Skeletal muscle cell (primary cell): Measurements from ENCODE around the gene PARVB.

Experiments
- DNase-seq: peaks from one replicate; pipeline ENCODE4 v3.0.0-alpha.2; 2010; ENCODE audit warnings: low read depth
- H3K4me3 ChIP-seq: 2 replicates; pipeline ENCODE4 v1.5.1; 2011; ENCODE audit warnings: low read depth, mild to moderate bottlenecking, control low read depth, low read length, moderate library complexity

PARVB gene

GRCh38 chr22:44215287-44215686 is 191.2 kb downstream of the PARVB start:
- H3K4me3 ChIP-seq: no peak overlapping the region
- DNase-seq: no peak

GRCh38 chr22:44217346-44217745 is 193.2 kb downstream of the PARVB start:
- DNase-seq: no peak
- H3K4me3 ChIP-seq: no peak overlapping the region

DNA sequence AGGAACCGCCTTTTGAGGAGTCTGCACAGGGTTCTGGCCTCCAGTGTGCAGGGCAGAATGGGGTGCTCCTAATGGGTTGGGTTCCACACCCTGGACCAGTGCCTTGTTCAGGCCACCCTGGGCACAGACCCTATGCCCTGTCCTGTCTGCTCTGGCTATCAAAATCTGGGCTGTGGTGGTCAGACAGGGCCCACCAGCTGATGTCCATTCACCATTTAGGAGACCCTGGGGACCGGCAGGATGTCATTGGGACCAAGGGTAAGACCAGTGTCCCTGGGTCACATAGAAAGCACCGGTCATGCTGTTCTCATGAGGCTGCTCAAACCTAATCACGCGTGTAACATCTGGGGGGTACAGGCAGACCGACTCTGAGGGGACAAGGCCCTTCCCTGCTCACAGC is 194.0 kb downstream of the PARVB start:
- H3K4me3 ChIP-seq: no peak overlapping the region
- no peak for DNase-seq

DNA sequence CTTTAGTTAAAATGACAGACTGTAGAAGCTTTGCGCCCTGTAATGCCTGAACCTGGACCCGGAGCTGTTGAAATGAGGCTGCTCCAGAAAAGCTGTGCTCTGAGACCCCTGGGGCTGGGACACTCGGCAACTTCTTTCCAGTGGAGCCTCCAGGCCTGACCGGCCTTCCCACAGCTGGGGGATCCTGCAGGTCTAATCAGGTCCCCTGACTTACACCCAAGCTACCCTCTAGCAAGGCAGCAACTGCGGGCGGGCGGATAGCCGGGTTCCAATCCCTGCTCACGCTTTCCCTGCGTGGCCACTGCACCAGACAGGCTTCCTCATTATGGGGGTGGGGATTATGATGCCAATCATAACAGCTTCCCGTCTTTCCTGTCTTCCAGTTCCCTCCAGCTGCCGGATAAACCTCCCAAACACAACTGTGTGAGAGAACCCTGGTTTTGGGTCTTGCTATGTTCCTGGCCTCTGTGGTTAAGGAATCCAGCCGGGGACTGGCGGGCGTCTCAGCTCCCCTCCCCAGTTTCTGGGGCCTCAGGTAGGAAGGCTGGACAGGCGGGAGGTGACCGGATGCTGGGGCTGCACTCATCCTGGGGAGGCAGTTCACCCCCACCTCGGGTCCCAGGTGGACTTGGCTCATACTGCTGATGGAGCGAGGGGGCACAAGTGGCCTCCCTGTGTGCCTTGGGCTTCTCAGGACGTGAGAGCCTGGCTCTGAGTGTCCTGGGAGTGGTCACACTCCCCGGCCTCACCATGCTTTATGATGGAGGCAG is 195.2 kb downstream of the PARVB start:
- no peak overlapping the region for H3K4me3 ChIP-seq
- no peak for DNase-seq

DNA sequence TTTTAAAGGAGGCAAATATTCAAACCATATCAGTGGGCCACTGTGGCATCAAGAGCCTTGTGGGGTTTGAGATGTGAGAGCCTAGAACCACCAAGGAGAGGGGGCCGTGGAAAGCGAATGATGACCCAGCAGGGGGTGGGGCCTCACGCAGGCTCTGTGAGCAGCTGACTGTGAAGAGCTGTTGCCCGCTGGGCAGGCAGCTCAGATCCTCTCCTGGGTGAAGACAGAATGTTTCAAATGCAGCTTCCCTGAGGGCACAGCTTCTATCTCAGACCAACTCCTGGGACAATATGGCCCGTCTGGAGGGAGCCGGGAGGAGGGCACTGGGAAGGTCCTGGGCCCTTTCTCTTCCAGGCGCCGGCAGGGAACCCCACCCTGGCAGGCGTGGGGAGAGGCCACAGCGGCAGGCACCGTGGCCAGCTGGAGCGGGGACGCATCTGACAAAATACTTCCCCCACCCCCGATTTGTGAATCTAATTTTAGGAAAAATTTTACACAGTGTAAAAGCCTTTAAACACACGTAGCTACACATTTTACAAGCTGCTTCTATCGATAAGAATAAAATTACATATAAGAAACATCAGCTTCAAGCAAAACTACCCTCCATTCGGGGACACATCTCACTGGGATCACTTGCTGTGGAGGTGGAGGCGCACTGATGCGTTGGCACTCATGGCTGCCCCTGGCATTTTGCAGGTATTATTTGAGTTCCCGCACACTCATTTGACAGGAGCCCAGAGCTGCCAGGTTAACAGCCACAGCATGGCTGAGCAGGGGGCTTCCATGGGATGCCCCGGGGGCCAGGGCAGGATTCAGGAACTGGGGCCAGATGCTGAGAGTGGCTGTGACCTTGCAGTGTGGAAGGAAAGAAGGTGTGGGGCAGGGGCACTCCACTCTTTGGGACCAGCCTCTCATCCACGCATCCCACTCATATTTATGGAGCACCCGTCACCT is 196.9 kb downstream of the PARVB start:
- DNase-seq: no peak
- H3K4me3 ChIP-seq: no peak overlapping the region

DNA sequence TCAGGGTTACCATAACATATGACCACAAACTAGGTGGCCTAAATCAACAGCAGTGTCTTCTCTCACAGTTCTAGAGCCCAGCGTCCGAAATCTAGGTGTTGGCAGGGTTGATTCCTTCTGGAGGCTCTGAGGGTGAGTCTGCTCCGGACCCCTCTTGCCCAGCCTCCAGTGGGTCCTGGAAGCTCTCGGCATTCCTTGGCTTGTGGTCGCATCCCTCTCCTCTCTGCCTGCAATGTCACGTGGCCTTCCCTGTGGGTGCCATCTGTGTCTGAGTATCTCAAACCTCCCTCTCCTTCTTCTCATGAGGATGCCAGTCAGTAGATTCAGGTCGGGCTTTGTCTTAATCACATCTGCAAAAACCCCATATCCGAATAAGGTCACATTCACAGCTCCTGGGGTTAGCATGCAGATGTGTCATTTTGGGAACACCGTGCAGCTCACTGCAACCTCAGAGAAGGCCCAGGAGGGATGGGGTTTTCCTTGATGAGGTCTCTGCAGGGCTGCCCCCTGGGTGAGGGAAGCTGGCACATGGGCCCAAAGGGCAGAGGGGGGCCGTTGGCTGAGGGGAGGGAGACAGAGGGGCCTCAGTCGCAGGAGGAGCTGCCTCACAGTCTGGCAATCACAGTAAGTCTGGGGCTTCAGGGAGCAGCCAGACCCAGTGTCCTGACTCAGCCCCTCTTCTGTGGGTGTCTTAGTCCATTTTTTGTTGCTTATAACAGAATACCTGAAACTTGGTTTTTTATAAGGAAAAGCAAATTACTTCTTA is 197.8 kb downstream of the PARVB start:
- no peak for DNase-seq
- no peak overlapping the region for H3K4me3 ChIP-seq
